Measurements from ENCODE around the gene GADD45GIP1. TPM values are rescaled to one million over a fixed set of nuclear protein-coding genes. Genes with fewer than 3 reads are reported as not detected.

GADD45GIP1 gene
- total and polyA plus RNA-seq, 10 of the 15 experiments (the other 5 are each of a cell fraction or from before 2014, with no cell fraction given), result 5.1 to 136 (median 30.1) TPM

DNA sequence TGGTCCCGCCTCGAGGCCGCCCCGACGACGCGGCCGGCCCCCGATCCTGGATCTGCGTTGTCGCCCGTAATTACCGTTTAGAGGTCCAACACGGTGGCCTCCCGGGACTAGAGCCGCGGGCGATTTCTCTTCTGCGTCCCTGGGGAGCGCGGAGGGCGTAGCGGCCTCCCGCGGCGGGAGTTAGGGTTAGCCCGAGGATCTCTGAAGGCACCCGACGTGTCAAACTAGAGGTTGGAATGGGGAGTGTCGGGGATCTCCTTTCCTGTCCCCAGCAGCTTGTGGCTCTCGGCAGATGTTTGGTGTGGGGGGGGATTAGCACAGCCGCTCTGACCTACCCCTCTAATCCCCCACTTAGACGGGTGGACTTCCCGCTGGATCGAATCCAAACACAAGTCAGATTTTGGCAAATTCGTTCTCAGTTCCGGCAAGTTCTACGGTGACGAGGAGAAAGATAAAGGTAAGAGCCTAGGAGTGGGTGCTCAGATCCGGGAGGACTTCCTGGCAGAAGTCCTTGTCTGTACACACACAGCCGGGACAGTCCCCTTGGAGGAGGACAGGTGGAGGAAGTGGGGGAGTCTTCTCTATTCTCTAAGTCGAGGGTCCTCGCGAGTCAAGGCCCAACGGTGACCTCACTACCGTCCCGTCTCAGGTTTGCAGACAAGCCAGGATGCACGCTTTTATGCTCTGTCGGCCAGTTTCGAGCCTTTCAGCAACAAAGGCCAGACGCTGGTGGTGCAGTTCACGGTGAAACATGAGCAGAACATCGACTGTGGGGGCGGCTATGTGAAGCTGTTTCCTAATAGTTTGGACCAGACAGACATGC lies 18.0 kb downstream of the GADD45GIP1 start (continued):
- TF ChIP-seq, protein P1, sequence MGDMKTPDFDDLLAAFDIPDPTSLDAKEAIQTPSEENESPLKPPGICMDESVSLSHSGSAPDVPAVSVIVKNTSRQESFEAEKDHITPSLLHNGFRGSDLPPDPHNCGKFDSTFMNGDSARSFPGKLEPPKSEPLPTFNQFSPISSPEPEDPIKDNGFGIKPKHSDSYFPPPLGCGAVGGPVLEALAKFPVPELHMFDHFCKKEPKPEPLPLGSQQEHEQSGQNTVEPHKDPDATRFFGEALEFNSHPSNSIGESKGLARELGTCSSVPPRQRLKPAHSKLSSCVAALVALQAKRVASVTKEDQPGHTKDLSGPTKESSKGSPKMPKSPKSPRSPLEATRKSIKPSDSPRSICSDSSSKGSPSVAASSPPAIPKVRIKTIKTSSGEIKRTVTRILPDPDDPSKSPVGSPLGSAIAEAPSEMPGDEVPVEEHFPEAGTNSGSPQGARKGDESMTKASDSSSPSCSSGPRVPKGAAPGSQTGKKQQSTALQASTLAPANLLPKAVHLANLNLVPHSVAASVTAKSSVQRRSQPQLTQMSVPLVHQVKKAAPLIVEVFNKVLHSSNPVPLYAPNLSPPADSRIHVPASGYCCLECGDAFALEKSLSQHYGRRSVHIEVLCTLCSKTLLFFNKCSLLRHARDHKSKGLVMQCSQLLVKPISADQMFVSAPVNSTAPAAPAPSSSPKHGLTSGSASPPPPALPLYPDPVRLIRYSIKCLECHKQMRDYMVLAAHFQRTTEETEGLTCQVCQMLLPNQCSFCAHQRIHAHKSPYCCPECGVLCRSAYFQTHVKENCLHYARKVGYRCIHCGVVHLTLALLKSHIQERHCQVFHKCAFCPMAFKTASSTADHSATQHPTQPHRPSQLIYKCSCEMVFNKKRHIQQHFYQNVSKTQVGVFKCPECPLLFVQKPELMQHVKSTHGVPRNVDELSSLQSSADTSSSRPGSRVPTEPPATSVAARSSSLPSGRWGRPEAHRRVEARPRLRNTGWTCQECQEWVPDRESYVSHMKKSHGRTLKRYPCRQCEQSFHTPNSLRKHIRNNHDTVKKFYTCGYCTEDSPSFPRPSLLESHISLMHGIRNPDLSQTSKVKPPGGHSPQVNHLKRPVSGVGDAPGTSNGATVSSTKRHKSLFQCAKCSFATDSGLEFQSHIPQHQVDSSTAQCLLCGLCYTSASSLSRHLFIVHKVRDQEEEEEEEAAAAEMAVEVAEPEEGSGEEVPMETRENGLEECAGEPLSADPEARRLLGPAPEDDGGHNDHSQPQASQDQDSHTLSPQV (IDR thresholded peaks at IDR 0.05), result no peak
- peak; percentile 14 for TF ChIP-seq HDAC6 (IDR thresholded peaks at IDR 0.05; ENCODE audit: unreplicated experiment)
- peak; percentile 48 for TF ChIP-seq POLR2AphosphoS5 (IDR thresholded peaks at IDR 0.05; ENCODE audit: low read length)
- TF ChIP-seq SUPT20H (IDR thresholded peaks at IDR 0.05; ENCODE audit: borderline replicate concordance, control insufficient read depth, low read depth, low read length), result no peak
- TF ChIP-seq, protein P2, sequence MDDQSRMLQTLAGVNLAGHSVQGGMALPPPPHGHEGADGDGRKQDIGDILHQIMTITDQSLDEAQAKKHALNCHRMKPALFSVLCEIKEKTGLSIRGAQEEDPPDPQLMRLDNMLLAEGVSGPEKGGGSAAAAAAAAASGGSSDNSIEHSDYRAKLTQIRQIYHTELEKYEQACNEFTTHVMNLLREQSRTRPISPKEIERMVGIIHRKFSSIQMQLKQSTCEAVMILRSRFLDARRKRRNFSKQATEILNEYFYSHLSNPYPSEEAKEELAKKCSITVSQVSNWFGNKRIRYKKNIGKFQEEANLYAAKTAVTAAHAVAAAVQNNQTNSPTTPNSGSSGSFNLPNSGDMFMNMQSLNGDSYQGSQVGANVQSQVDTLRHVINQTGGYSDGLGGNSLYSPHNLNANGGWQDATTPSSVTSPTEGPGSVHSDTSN (IDR thresholded peaks at IDR 0.05; ENCODE audit: insufficient replicate concordance, low read depth, low read length), result no peak
- TF ChIP-seq, protein P3, sequence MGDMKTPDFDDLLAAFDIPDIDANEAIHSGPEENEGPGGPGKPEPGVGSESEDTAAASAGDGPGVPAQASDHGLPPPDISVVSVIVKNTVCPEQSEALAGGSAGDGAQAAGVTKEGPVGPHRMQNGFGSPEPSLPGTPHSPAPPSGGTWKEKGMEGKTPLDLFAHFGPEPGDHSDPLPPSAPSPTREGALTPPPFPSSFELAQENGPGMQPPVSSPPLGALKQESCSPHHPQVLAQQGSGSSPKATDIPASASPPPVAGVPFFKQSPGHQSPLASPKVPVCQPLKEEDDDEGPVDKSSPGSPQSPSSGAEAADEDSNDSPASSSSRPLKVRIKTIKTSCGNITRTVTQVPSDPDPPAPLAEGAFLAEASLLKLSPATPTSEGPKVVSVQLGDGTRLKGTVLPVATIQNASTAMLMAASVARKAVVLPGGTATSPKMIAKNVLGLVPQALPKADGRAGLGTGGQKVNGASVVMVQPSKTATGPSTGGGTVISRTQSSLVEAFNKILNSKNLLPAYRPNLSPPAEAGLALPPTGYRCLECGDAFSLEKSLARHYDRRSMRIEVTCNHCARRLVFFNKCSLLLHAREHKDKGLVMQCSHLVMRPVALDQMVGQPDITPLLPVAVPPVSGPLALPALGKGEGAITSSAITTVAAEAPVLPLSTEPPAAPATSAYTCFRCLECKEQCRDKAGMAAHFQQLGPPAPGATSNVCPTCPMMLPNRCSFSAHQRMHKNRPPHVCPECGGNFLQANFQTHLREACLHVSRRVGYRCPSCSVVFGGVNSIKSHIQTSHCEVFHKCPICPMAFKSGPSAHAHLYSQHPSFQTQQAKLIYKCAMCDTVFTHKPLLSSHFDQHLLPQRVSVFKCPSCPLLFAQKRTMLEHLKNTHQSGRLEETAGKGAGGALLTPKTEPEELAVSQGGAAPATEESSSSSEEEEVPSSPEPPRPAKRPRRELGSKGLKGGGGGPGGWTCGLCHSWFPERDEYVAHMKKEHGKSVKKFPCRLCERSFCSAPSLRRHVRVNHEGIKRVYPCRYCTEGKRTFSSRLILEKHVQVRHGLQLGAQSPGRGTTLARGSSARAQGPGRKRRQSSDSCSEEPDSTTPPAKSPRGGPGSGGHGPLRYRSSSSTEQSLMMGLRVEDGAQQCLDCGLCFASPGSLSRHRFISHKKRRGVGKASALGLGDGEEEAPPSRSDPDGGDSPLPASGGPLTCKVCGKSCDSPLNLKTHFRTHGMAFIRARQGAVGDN (IDR thresholded peaks at IDR 0.05), result 0 out of 2 replicates have a peak, but pooled peaks have one; percentile 25
- no peak for TF ChIP-seq CEBPB (IDR thresholded peaks at IDR 0.05; ENCODE audit: borderline replicate concordance in 1 of 2, low read depth in 2 of 2, low read length in 2 of 2)
- TF ChIP-seq MEF2A (IDR thresholded peaks at IDR 0.05; ENCODE audit: insufficient read depth, low read depth, low read length), result no peak
- TF ChIP-seq, protein P4, sequence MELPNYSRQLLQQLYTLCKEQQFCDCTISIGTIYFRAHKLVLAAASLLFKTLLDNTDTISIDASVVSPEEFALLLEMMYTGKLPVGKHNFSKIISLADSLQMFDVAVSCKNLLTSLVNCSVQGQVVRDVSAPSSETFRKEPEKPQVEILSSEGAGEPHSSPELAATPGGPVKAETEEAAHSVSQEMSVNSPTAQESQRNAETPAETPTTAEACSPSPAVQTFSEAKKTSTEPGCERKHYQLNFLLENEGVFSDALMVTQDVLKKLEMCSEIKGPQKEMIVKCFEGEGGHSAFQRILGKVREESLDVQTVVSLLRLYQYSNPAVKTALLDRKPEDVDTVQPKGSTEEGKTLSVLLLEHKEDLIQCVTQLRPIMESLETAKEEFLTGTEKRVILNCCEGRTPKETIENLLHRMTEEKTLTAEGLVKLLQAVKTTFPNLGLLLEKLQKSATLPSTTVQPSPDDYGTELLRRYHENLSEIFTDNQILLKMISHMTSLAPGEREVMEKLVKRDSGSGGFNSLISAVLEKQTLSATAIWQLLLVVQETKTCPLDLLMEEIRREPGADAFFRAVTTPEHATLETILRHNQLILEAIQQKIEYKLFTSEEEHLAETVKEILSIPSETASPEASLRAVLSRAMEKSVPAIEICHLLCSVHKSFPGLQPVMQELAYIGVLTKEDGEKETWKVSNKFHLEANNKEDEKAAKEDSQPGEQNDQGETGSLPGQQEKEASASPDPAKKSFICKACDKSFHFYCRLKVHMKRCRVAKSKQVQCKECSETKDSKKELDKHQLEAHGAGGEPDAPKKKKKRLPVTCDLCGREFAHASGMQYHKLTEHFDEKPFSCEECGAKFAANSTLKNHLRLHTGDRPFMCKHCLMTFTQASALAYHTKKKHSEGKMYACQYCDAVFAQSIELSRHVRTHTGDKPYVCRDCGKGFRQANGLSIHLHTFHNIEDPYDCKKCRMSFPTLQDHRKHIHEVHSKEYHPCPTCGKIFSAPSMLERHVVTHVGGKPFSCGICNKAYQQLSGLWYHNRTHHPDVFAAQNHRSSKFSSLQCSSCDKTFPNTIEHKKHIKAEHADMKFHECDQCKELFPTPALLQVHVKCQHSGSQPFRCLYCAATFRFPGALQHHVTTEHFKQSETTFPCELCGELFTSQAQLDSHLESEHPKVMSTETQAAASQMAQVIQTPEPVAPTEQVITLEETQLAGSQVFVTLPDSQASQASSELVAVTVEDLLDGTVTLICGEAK (IDR thresholded peaks at IDR 0.05; ENCODE audit: borderline replicate concordance), result no peak; the same call in 1 of the 2 replicates
- no peak; the same call in 1 of the 2 replicates for TF ChIP-seq SMAD5 (IDR thresholded peaks at IDR 0.05; ENCODE audit: low read depth)
- no peak for TF ChIP-seq SMC3 (IDR thresholded peaks at IDR 0.05; ENCODE audit: borderline replicate concordance, low read length)
- TF ChIP-seq RAD51 (IDR thresholded peaks at IDR 0.05), result no peak
- TF ChIP-seq PAX8 (IDR thresholded peaks at IDR 0.05), result no peak
- no peak for TF ChIP-seq ZNF217 (IDR thresholded peaks at IDR 0.05)
